Retinal pigment epithelial cell (primary cell): ENCODE data around the gene BEST1.

Experiments used
- DNase-seq: peaks from one replicate; pipeline ENCODE4 v3.0.0-alpha.2; 2010; ENCODE audit warnings: low read depth
- H3K4me3 ChIP-seq: 2 replicates; pipeline ENCODE4 v1.5.1; 2011; ENCODE audit warnings: mild to moderate bottlenecking, low read length, control low read depth, moderate library complexity
- CTCF ChIP-seq: conservative IDR thresholded peaks from 2 replicates; pipeline ENCODE4 v1.5.1; 2011; ENCODE audit warnings: low read depth, low read length, control low read depth, inconsistent platforms

The BEST1 gene

GRCh38 chr11:61905801-61906521, 44.2 kb upstream of the BEST1 start:
- DNase-seq = no peak
- TF ChIP-seq CTCF = no peak
- H3K4me3 ChIP-seq = no peak overlapping the region

- H3K4me3 ChIP-seq = no peak overlapping the region
- TF ChIP-seq CTCF = no peak
- DNase-seq = no peak
Measured at GRCh38 chr11:61906522-61906909, 43.6 kb upstream of the BEST1 start.

- DNase-seq = no peak
- TF ChIP-seq CTCF = no peak
- H3K4me3 ChIP-seq = no peak overlapping the region
Measured at GRCh38 chr11:61907282-61907681, 42.9 kb upstream of the BEST1 start.

GRCh38 chr11:61907871-61908729, 42.1 kb upstream of the BEST1 start:
- no peak for DNase-seq
- TF ChIP-seq CTCF = no peak
- no peak overlapping the region for H3K4me3 ChIP-seq

- no peak for TF ChIP-seq CTCF
- DNase-seq = no peak
- no peak overlapping the region for H3K4me3 ChIP-seq
Measured at GRCh38 chr11:61908730-61909316, 41.3 kb upstream of the BEST1 start.

GRCh38 chr11:61910187-61911127, 39.7 kb upstream of the BEST1 start:
- no peak for DNase-seq
- TF ChIP-seq CTCF = no peak
- no peak overlapping the region for H3K4me3 ChIP-seq
